ENCODE measurements around the gene PLIN1. TPM values are rescaled to one million over a fixed set of nuclear protein-coding genes. Genes with fewer than 3 reads are reported as not detected.

PLIN1 gene
- total and polyA plus RNA-seq, 10 of the 15 experiments (the other 5 are each of a cell fraction or from before 2014, with no cell fraction given), result 0.05 to 0.13 (median 0.09) TPM; not detected in 6

- Histone ChIP-seq H3K4me1 (ENCODE audit: control insufficient read depth, insufficient read depth, low read length) (no peaks in the 10 kb centered on the region), H3K9me3 (replicated peaks; ENCODE audit: control insufficient read depth, insufficient read depth, low read length) (no peaks in the 10 kb centered on the region; the same call in 1 of the 3 replicates), H3K4me2 (ENCODE audit: control insufficient read depth, insufficient read depth) (no peak overlapping the region), H4K20me1 (ENCODE audit: control insufficient read depth, insufficient read depth) (no peaks in the 10 kb centered on the region), H3K79me2 (ENCODE audit: control insufficient read depth, insufficient read depth, low read length) (no peaks in the 10 kb centered on the region), H3K27me3 (replicated peaks in 1 of 2; ENCODE audit: control insufficient read depth in 2 of 2, insufficient read depth in 2 of 2, low read length in 1 of 2) (no peaks in the 10 kb centered on the region; a peak in 1 of 4 replicates), H3K4me3 (no peak overlapping the region), H3K9ac (ENCODE audit: control insufficient read depth, insufficient read depth, low read length) (no peak overlapping the region), H2AFZ (ENCODE audit: control insufficient read depth, low read depth, low read length) (no peak overlapping the region), H3K27ac (ENCODE audit: control insufficient read depth, insufficient read depth) (no peak overlapping the region), H3K36me3 (ENCODE audit: control insufficient read depth in 2 of 2, insufficient read depth in 2 of 2, low read length in 1 of 2) (no peaks in the 10 kb centered on the region)
- FAIRE-seq (no peak), DNase-seq (ENCODE audit: low read depth, low spot score) (no peak), ATAC-seq (no peak)
- intact Hi-C loops (cut with micrococcal nuclease; ENCODE audit: unreplicated experiment), result no loop called here
- SMC1A ChIA-PET (ENCODE audit: uncharacterized antibody, unreplicated experiment), result no interaction called here
- POLR2A ChIA-PET, result no interaction called here
- WGBS (ENCODE audit: insufficient coverage, insufficient replicate concordance, low lambda C conversion rate, missing lambda C conversion rate), result 0% methylated on average over 1 of the region's 1 CpG
- RAD21 ChIA-PET (ENCODE audit: unreplicated experiment), result no interaction called here
- BruUV-seq (replicated peaks), result no TSS peak
- TF ChIP-seq MXI1 (IDR thresholded peaks at IDR 0.05; ENCODE audit: low read depth, low read length) (no peak), NFIC (IDR thresholded peaks at IDR 0.05; ENCODE audit: low read depth, low read length) (no peak), MYB (IDR thresholded peaks at IDR 0.05; ENCODE audit: borderline replicate concordance, low read depth, low read length) (no peak), NFYB (IDR thresholded peaks at IDR 0.05; ENCODE audit: insufficient read depth, low read depth, low read length) (no peak), ZNF622 (IDR thresholded peaks at IDR 0.05) (no peak), RAD51 (IDR thresholded peaks at IDR 0.05) (no peak), HCFC1 (IDR thresholded peaks at IDR 0.05; ENCODE audit: low read length) (no peak), CHD4 (IDR thresholded peaks at IDR 0.05) (no peak), MYC (IDR thresholded peaks at IDR 0.05; ENCODE audit: insufficient read depth, insufficient read length, insufficient replicate concordance, low read length, severe bottlenecking) (no peak), HDAC2 (IDR thresholded peaks at IDR 0.05) (no peak), SREBF1 (IDR thresholded peaks at IDR 0.05; ENCODE audit: low read length) (no peak), SIN3A (IDR thresholded peaks at IDR 0.05; ENCODE audit: low read depth, low read length) (no peak)
- CTCF ChIA-PET, result interaction anchor here (0.8 kb wide), 1 partner anchor 14 kb away, joined by 3 read pairs; no protein-coding TSS in a partner anchor
- in situ Hi-C loops (cut with MboI), result no loop called here
Observed at GRCh38 chr15:89724621-89725020, 45.5 kb upstream of the PLIN1 start.
